Thoracic aorta (tissue), 2 donors: ENCODE data around the gene CLDN18. TPM values are rescaled to one million over a fixed set of nuclear protein-coding genes. Genes with fewer than 3 reads are reported as not detected.

Source experiments
- ATAC-seq: fragments of 150-250 bp; one replicate; pipeline ENCODE4 v1.8.0; 2017; ENCODE audit warnings: low read depth; ENCODE audit not compliant: insufficient number of reproducible peaks, low FRiP score
- DNase-seq: peaks from one replicate; pipeline ENCODE4 v3.0.0-alpha.2; 2020; ENCODE audit warnings: low spot score
- H3K27ac ChIP-seq, 2 donors: fragments of 200-600 bp; sonication (generic); 1 replicate in 1 of 2; 2 replicates in 1 of 2; pipeline ENCODE4 v1.5.1; 2016; ENCODE audit warnings: mild to moderate bottlenecking in 2 of 2, moderate library complexity in 2 of 2
- H3K27me3 ChIP-seq: fragments of 200-600 bp; sonication (generic); replicated peaks from 2 replicates; pipeline ENCODE4 v1.6.0; 2016; ENCODE audit warnings: mild to moderate bottlenecking; ENCODE audit not compliant: insufficient read depth
- H3K36me3 ChIP-seq: fragments of 200-600 bp; sonication (generic); one replicate; pipeline ENCODE4 v1.5.1; 2016
- H3K4me1 ChIP-seq, 2 donors: fragments of 200-600 bp; sonication (generic); 1 replicate in 1 of 2; 2 replicates in 1 of 2; pipeline versions ENCODE4 v1.5.1 to v1.6.0; 2016; ENCODE audit warnings: low read depth in 2 of 2, mild to moderate bottlenecking in 1 of 2; ENCODE audit not compliant: control insufficient read depth in 1 of 2
- H3K4me3 ChIP-seq: fragments of 200-600 bp; sonication (generic); 2 replicates; pipeline ENCODE4 v1.5.1; 2016; ENCODE audit warnings: mild to moderate bottlenecking
- H3K9me3 ChIP-seq: fragments of 200-600 bp; sonication (generic); 2 replicates; pipeline ENCODE4 v1.5.1; 2016
- total RNA-seq, 2 donors: library from RNA; depleted of rRNA; stranded (reverse); fragments of >200 nt; gene quantifications; one replicate each; pipeline versions ENCODE4 v1.1.0 to v1.2.3, GENCODE V29; 2016
- TF ChIP-seq, protein P1 (sequence below): fragments of 200-600 bp; sonication (generic); IDR thresholded peaks from one replicate; pipeline ENCODE4 v1.5.1; 2019; ENCODE audit warnings: antibody characterized with exemption

Gene CLDN18
- total RNA-seq, 2 donors from 2014 or later, result 7.3 TPM; not detected in 1

- Histone ChIP-seq H3K9me3 (no peaks in the 10 kb centered on the region), H3K4me3 (no peak overlapping the region), H3K27ac (no peak overlapping the region), H3K27me3 (no peaks in the 10 kb centered on the region), H3K4me1 (no peaks in the 10 kb centered on the region), H3K36me3 (peaks cover 9% of the 10 kb centered on the region)
- TF ChIP-seq, protein P1, sequence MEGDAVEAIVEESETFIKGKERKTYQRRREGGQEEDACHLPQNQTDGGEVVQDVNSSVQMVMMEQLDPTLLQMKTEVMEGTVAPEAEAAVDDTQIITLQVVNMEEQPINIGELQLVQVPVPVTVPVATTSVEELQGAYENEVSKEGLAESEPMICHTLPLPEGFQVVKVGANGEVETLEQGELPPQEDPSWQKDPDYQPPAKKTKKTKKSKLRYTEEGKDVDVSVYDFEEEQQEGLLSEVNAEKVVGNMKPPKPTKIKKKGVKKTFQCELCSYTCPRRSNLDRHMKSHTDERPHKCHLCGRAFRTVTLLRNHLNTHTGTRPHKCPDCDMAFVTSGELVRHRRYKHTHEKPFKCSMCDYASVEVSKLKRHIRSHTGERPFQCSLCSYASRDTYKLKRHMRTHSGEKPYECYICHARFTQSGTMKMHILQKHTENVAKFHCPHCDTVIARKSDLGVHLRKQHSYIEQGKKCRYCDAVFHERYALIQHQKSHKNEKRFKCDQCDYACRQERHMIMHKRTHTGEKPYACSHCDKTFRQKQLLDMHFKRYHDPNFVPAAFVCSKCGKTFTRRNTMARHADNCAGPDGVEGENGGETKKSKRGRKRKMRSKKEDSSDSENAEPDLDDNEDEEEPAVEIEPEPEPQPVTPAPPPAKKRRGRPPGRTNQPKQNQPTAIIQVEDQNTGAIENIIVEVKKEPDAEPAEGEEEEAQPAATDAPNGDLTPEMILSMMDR, result no peak
- no peak for DNase-seq
- no peak for ATAC-seq
These were observed 22.6 kb downstream of the CLDN18 start for GRCh38 chr3:138032567-138032966.

GRCh38 chr3:138033202-138033691 is 23.3 kb downstream of the CLDN18 start:
- H3K9me3 ChIP-seq, result no peaks in the 10 kb centered on the region
- H3K27ac ChIP-seq, result no peak overlapping the region
- no peak overlapping the region for H3K4me3 ChIP-seq
- ATAC-seq, result no peak
- DNase-seq, result no peak
- peaks cover 9% of the 10 kb centered on the region for H3K36me3 ChIP-seq
- no peaks in the 10 kb centered on the region for H3K4me1 ChIP-seq
- H3K27me3 ChIP-seq, result no peaks in the 10 kb centered on the region
- TF ChIP-seq, protein P1, result no peak

DNA sequence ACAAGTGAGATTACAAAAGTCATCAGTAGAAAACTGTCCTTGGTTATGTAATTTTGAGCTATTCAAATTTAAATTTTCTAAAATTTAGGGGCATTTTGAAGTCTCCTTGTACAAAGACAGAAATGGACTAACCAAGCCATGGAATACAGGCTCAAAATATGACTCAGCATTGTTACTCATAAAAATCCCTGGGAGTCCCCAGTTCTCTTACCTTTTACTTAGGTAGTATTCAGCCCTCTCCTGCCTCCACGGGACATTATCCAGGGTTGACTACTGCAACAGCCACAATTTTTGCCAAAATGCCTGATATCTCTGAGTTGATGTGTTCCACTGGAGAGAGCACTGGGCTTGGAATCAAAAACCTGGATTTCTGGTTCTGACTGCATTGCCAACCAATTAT is 25.0 kb downstream of the CLDN18 start:
- Histone ChIP-seq H3K4me1 (no peaks in the 10 kb centered on the region), H3K27ac (no peak overlapping the region), H3K9me3 (no peaks in the 10 kb centered on the region), H3K27me3 (no peaks in the 10 kb centered on the region), H3K4me3 (no peak overlapping the region), H3K36me3 (peaks cover 9% of the 10 kb centered on the region)
- no peak for ATAC-seq
- DNase-seq, result no peak
- TF ChIP-seq, protein P1, result no peak

GRCh38 chr3:138036572-138036971 is 26.6 kb downstream of the CLDN18 start:
- H3K27ac ChIP-seq, result no peak overlapping the region
- H3K4me3 ChIP-seq, result no peak overlapping the region
- no peaks in the 10 kb centered on the region for H3K4me1 ChIP-seq
- no peaks in the 10 kb centered on the region for H3K36me3 ChIP-seq
- H3K27me3 ChIP-seq, result no peaks in the 10 kb centered on the region
- no peak for DNase-seq
- ATAC-seq, result no peak
- H3K9me3 ChIP-seq, result no peaks in the 10 kb centered on the region
- TF ChIP-seq, protein P1, result no peak

DNA sequence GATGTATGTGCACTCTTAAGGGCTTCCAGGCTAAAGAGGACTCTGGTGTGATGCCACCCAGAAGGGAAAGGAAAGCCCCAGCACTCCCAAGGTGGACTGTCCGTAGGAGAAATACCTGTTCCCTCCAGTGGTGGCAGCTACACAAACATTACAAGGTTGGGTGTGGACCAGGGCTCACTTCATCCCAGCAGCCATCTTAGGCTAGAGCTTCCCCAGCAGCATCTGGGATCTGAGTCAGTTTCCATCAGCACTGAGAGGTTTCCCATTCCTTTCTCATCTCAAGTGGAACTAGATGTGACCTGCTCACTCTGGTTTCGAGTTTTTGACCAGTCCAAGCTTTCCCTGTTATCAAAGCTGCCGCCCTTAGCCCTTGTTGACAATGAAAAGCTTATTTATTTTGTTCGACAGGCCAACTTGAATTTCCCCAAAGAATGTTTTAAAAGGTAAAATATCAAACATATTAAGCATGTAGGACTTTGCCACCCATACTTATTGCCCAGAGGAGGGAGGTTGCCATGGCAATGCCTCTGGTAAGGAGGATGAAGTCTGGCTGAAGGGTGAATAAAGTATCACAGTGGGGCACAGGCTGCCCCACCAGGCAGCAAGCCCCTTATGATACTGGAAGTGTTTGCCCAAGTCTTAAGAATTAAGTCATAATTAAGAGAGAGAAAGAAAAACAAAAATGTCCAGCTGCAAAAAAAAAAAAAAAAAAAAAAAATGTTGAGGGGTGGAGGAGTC is 28.9 kb downstream of the CLDN18 start:
- Histone ChIP-seq H3K27ac (no peak overlapping the region), H3K9me3 (no peaks in the 10 kb centered on the region), H3K36me3 (no peaks in the 10 kb centered on the region), H3K4me1 (no peaks in the 10 kb centered on the region), H3K4me3 (no peak overlapping the region), H3K27me3 (no peaks in the 10 kb centered on the region)
- ATAC-seq (no peak), DNase-seq (no peak)
- TF ChIP-seq, protein P1, result no peak
